H1 (cell line): ENCODE data around the gene ZNF407. TPM values are rescaled to one million over a fixed set of nuclear protein-coding genes. Genes with fewer than 3 reads are reported as not detected.

Source experiments
- CTCF ChIA-PET: fragments of 300-600 bp; sonication (Branson Sonifier 250); formaldehyde crosslinking; loops from one replicate; lab custom pipeline; 2021; ENCODE audit not compliant: partially characterized antibody; lab: Charles Lee
- POLR2A ChIA-PET: fragments of 300-600 bp; sonication (Branson Sonifier 250); formaldehyde crosslinking; loops from one replicate; lab custom pipeline; 2021; ENCODE audit warnings: inconsistent platforms; ENCODE audit not compliant: partially characterized antibody; lab: Charles Lee
- DNase-seq, 2 experiments: peaks; one replicate each; pipeline versions ENCODE4 v3.0.0 to v3.0.0-alpha.2; 2010 to 2022; ENCODE audit warnings: low spot score in 2 of 2, low read depth in 1 of 2, mixed read lengths in 1 of 2
- FAIRE-seq: peaks from 2 replicates; lab custom pipeline; 2011; peaks lifted over from hg19 to GRCh38; lab: Jason Lieb, UNC
- H2AFZ ChIP-seq: 2 replicates; pipeline ENCODE4 v1.8.1; 2012; ENCODE audit warnings: low read length, inconsistent platforms
- H2AK5ac ChIP-seq: 2 replicates; pipeline ENCODE4 v1.6.1; 2013; ENCODE audit warnings: low read depth, low read length
- H2BK120ac ChIP-seq: replicated peaks from 2 replicates; pipeline ENCODE3; 2013; ENCODE audit warnings: low read depth, low read length, inconsistent platforms
- H2BK12ac ChIP-seq: 2 replicates; pipeline ENCODE4 v1.6.1; 2013; ENCODE audit warnings: low read depth, low read length
- H2BK15ac ChIP-seq: 2 replicates; pipeline ENCODE4 v1.6.1; 2013; ENCODE audit warnings: low read length
- H2BK20ac ChIP-seq: 2 replicates; pipeline ENCODE4 v1.6.1; 2013; ENCODE audit warnings: low read length
- H2BK5ac ChIP-seq: 2 replicates; pipeline ENCODE4 v1.6.1; 2013; ENCODE audit warnings: low read depth, low read length
- H3K14ac ChIP-seq: 2 replicates; pipeline ENCODE4 v1.6.1; 2013; ENCODE audit warnings: inconsistent platforms; ENCODE audit not compliant: insufficient read length
- H3K18ac ChIP-seq: 2 replicates; pipeline ENCODE4 v1.6.1; 2013; ENCODE audit warnings: low read length; ENCODE audit errors: extremely low read depth
- H3K23ac ChIP-seq: 2 replicates; pipeline ENCODE4 v1.6.1; 2013; ENCODE audit warnings: inconsistent platforms; ENCODE audit not compliant: insufficient read length
- H3K23me2 ChIP-seq: 2 replicates; pipeline ENCODE4 v1.6.1; 2013; ENCODE audit warnings: low read depth, low read length
- H3K27ac ChIP-seq: 2 replicates; pipeline ENCODE4 v1.6.1; 2011; ENCODE audit warnings: low read depth, low read length, inconsistent platforms
- H3K27me3 ChIP-seq, 4 experiments: replicated peaks in 1 of 4; 1 replicate in 1 of 4; 2 replicates in 3 of 4; pipeline versions ENCODE4 v1.6.1 to v1.8.1; 2011 to 2013; ENCODE audit warnings: low read length in 3 of 4, mild to moderate bottlenecking in 3 of 4, inconsistent platforms in 2 of 4, mixed read lengths in 2 of 4, moderate library complexity in 1 of 4; ENCODE audit not compliant: control insufficient read depth in 3 of 4, insufficient read depth in 3 of 4; ENCODE audit errors: extremely low read depth in 1 of 4
- H3K36me3 ChIP-seq, 4 experiments: 2 replicates each; pipeline versions ENCODE4 v1.6.1 to v1.8.1; 2011 to 2013; ENCODE audit warnings: mild to moderate bottlenecking in 4 of 4, low read length in 3 of 4, moderate library complexity in 2 of 4, control low read depth in 1 of 4, inconsistent platforms in 1 of 4; ENCODE audit not compliant: insufficient read depth in 4 of 4, control insufficient read depth in 2 of 4
- H3K4ac ChIP-seq: replicated peaks from 2 replicates; pipeline ENCODE3; 2013; ENCODE audit warnings: low read length, low read depth, mixed read lengths, inconsistent platforms; ENCODE audit not compliant: insufficient read length
- H3K4me1 ChIP-seq, 4 experiments: replicated peaks in 1 of 4; 1 replicate in 1 of 4; 2 replicates in 3 of 4; pipeline versions ENCODE4 v1.6.1 to v1.8.1; 2011 to 2013; ENCODE audit warnings: low read length in 3 of 4, inconsistent platforms in 2 of 4, mixed read lengths in 1 of 4; ENCODE audit not compliant: insufficient read depth in 4 of 4, control insufficient read depth in 3 of 4
- H3K4me2 ChIP-seq, 2 experiments: 2 replicates each; pipeline versions ENCODE4 v1.6.1 to v1.8.1; 2011 to 2013; ENCODE audit warnings: low read depth in 2 of 2, low read length in 2 of 2, control low read depth in 1 of 2, inconsistent platforms in 1 of 2, mild to moderate bottlenecking in 1 of 2; ENCODE audit not compliant: insufficient read depth in 1 of 2
- H3K4me3 ChIP-seq, 4 experiments: fragments of 200-600, 300-600 bp in 1 of 4; sonication (generic), shearing (Covaris generic), sonication (Bioruptor Twin) in 1 of 4; 2 replicates each; pipeline versions ENCODE4 v1.5.1 to v1.8.1; 2011 to 2016; ENCODE audit warnings: low read length in 4 of 4, low read depth in 3 of 4, control low read depth in 2 of 4, inconsistent platforms in 2 of 4, mild to moderate bottlenecking in 2 of 4, mixed read lengths in 1 of 4, moderate library complexity in 1 of 4; ENCODE audit not compliant: insufficient read depth in 2 of 4; ENCODE audit errors: extremely low read depth in 1 of 4
- H3K56ac ChIP-seq: replicated peaks from 2 replicates; pipeline ENCODE3; 2013; ENCODE audit warnings: low read depth, mild to moderate bottlenecking, mixed read lengths, low read length, inconsistent platforms; ENCODE audit not compliant: insufficient read length
- H3K79me1 ChIP-seq: 2 replicates; pipeline ENCODE4 v1.6.1; 2013; ENCODE audit warnings: low read depth, low read length, control low read depth
- H3K79me2 ChIP-seq, 2 experiments: 2 replicates each; pipeline versions ENCODE4 v1.6.1 to v1.8.1; 2012 to 2013; ENCODE audit warnings: low read length in 2 of 2, mild to moderate bottlenecking in 2 of 2, inconsistent platforms in 1 of 2; ENCODE audit not compliant: insufficient read depth in 2 of 2, control insufficient read depth in 1 of 2
- H3K9ac ChIP-seq, 4 experiments: replicated peaks in 1 of 4; 1 replicate in 1 of 4; 2 replicates in 3 of 4; pipeline versions ENCODE4 v1.6.1 to v1.8.1; 2011 to 2013; ENCODE audit warnings: low read depth in 3 of 4, low read length in 3 of 4, control low read depth in 2 of 4, mild to moderate bottlenecking in 2 of 4, moderate library complexity in 2 of 4, inconsistent platforms in 1 of 4; ENCODE audit errors: extremely low read depth in 1 of 4
- H3K9me3 ChIP-seq, 2 experiments: 2 replicates each; pipeline versions ENCODE4 v1.6.1 to v1.8.1; 2012 to 2013; ENCODE audit warnings: mild to moderate bottlenecking in 2 of 2, moderate library complexity in 2 of 2, control low read depth in 1 of 2, inconsistent platforms in 1 of 2, low read depth in 1 of 2, low read length in 1 of 2, mixed read lengths in 1 of 2; ENCODE audit not compliant: insufficient read depth in 2 of 2
- H4K20me1 ChIP-seq, 2 experiments: replicated peaks in 1 of 2; 2 replicates each; pipeline versions ENCODE3 to v1.8.1; 2011 to 2013; ENCODE audit warnings: inconsistent platforms in 2 of 2, low read length in 2 of 2, mild to moderate bottlenecking in 1 of 2; ENCODE audit not compliant: insufficient read depth in 2 of 2, control insufficient read depth in 1 of 2
- H4K5ac ChIP-seq: 2 replicates; pipeline ENCODE4 v1.6.1; 2013; ENCODE audit warnings: low read length, low read depth, mixed read lengths, inconsistent platforms; ENCODE audit not compliant: insufficient read length
- H4K8ac ChIP-seq: 2 replicates; pipeline ENCODE4 v1.8.0; 2013; ENCODE audit warnings: mild to moderate bottlenecking, moderate library complexity, low read length, inconsistent platforms; ENCODE audit not compliant: insufficient read depth; ENCODE audit errors: extremely low read depth
- H4K91ac ChIP-seq: replicated peaks from 2 replicates; pipeline ENCODE3; 2013; ENCODE audit warnings: low read length, mixed read lengths, inconsistent platforms; ENCODE audit not compliant: insufficient read length
- CREB1 ChIP-seq: IDR thresholded peaks from 2 replicates; pipeline ENCODE4 v1.6.1; 2012; ENCODE audit warnings: inconsistent platforms
- GABPA ChIP-seq: IDR thresholded peaks from 2 replicates; pipeline ENCODE4 v1.6.1; 2011; ENCODE audit warnings: mild to moderate bottlenecking, low read length, moderate library complexity, borderline replicate concordance; ENCODE audit not compliant: insufficient read depth
- NRF1 ChIP-seq: IDR thresholded peaks from 2 replicates; pipeline ENCODE4 v1.6.1; 2011; ENCODE audit warnings: mild to moderate bottlenecking, low read depth, low read length, improper control_type of control experiment
- WGBS, 2 experiments: shearing (Covaris generic) in 1 of 2; methylation state at CpG; one replicate each; pipeline versions ENCODE4 v1.1.6 to v1.1.7; 2013 to 2015; ENCODE audit warnings: low lambda C conversion rate in 2 of 2, mixed read lengths in 2 of 2, inconsistent platforms in 1 of 2, low coverage in 1 of 2, missing lambda C conversion rate in 1 of 2; ENCODE audit not compliant: insufficient replicate concordance in 2 of 2, insufficient coverage in 1 of 2, insufficient read length in 1 of 2; ENCODE audit errors: extremely low coverage in 1 of 2, missing lambda C conversion rate in 1 of 2; 5-methylcytosine and 5-hydroxymethylcytosine counted together
- polyA plus RNA-seq, 7 experiments: library from polyadenylated mRNA; depleted of rRNA in 3 of 7; stranded (reverse) in 5 of 7; unstranded in 2 of 7; fragments of >200 nt in 5 of 7; fragments of 200-250 nt in 2 of 7; gene quantifications; 1 replicate in 5 of 7; 2 replicates in 1 of 7; 4 replicates in 1 of 7; pipeline versions ENCODE4 v1.2.1 to v1.2.3, GENCODE V29; 2011 to 2013; ENCODE audit warnings: missing spikeins in 2 of 7, mixed read lengths in 2 of 7
- total RNA-seq: library from RNA; stranded (reverse); fragmentation: NEBNext Ultra II Directional; extraction: Animal tissue kit (Norgen Biotek cat#: 25700); gene quantifications from 2 replicates; pipeline ENCODE4 v1.2.1, GENCODE V29; 2021

The ZNF407 gene
- total and polyA plus RNA-seq, 2 of the 8 experiments (the other 6 are each of a cell fraction or from before 2014, with no cell fraction given) = 1.5 to 6.8 TPM

DNA sequence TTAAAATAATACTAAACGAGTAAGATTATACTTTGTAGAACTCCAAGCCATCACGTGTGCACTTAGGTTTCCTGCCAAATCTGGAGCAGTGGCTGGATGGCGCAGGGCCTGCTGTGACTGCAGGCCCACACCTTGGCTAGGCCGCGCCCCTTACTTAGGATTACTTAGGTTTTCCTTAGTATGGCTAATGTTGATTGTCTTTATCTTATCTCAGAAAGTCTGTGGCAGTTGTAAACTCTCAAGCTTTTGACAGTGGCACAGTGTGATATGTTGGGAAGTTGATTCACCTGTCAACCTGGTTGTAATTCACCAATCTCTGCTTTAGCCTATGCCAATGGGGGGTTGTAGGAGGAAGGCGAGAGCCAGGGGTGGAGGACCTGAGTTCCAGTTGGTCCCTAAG lies 208.4 kb downstream of the ZNF407 start:
- H2AFZ ChIP-seq = no peak overlapping the region
- TF ChIP-seq GABPA (no peak), CREB1 (no peak), NRF1 (no peak)

More for the DNA sequence above, 208.4 kb downstream of the ZNF407 start:
- Histone ChIP-seq H3K9ac (no peak overlapping the region), H3K14ac (no peak overlapping the region), H2BK15ac (no peak overlapping the region), H3K18ac (no peak overlapping the region), H4K20me1 (no peaks in the 10 kb centered on the region), H3K79me2 (no peaks in the 10 kb centered on the region), H4K5ac (no peak overlapping the region), H3K23me2 (no peaks in the 10 kb centered on the region), H3K79me1 (no peaks in the 10 kb centered on the region), H4K91ac (no peak overlapping the region), H3K4ac (no peak overlapping the region), H3K9me3 (no peaks in the 10 kb centered on the region), H3K27me3 (no peaks in the 10 kb centered on the region), H3K36me3 (no peaks in the 10 kb centered on the region), H2BK120ac (no peak overlapping the region), H3K23ac (no peak overlapping the region), H3K4me1 (peaks cover 0 to 15% (median 4%) of the 10 kb centered on the region in 4 experiments; a peak in 3 of 7 replicates), H4K8ac (no peak overlapping the region), H3K56ac (no peak overlapping the region), H3K4me3 (no peak overlapping the region), H2AK5ac (no peak overlapping the region), H3K27ac (no peak overlapping the region), H3K4me2 (no peak overlapping the region), H2BK5ac (no peak overlapping the region), H2BK20ac (no peak overlapping the region), H2BK12ac (no peak overlapping the region)
- WGBS, 2 experiments = 95% methylated on average over 6 of the region's 6 CpGs; no CpG with 5 or more reads in 1 of the 2 experiments
- ChIA-PET CTCF (interaction anchor here (1.0 to 1.2 kb wide), 2 partner anchors 14 to 19 kb away, joined by 4 to 5 read pairs; no protein-coding TSS in a partner anchor), POLR2A (no interaction called here)
- no peak for DNase-seq
- FAIRE-seq = no peak
